ENCODE measurements around the gene AMACR. TPM values are rescaled to one million over a fixed set of nuclear protein-coding genes. Genes with fewer than 3 reads are reported as not detected.
"Not testable (repeated sequence)": the region's sequence is repeated elsewhere in the genome, so short reads cannot be mapped to it uniquely, and the experiment has no call there.

Gene AMACR
- polyA plus RNA-seq, 4 donors: 86.9 to 113 (median 90.0) TPM

DNA sequence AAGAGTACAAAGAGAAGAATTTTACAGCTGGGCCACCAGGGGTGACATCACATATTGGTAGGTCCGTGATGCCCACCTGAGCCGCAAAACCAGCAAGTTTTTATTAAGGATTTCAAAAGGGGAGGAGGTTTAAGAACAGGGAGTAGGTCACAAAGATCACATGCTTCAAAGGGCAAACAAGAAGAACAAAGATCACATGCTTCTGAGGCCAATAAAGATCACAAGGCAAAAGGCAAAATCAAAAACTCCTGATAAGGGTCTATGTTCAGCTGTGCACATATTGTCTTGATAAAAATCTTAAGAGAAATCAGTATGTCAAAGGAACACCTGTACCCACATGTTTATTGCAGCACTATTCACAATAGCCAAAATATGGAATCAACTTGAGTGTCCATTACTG lies 2.3 kb upstream of the AMACR start:
- not testable (repeated sequence) for DNase-seq (ENCODE audit: low read depth in 4 of 4, low spot score in 3 of 4)

DNA sequence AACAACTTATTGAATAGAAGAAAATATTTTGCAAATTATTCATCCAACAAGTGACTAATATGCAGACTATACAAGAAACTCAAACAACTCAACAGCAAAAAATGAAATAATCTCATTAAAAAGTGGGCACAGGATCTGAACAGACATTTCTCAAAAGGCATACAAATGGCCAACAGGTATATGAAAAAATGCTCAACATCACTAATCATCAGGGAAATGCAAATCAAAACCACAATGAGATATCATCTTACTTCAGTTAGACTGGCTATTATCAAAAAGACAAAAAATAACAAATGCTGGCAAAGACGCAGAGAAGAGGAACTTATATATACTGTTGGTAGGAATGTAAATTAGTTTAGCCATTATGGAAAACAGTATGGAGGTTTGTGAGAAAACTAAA lies 1.8 kb upstream of the AMACR start:
- no peak for DNase-seq (ENCODE audit: low read depth in 4 of 4, low spot score in 3 of 4)

DNA sequence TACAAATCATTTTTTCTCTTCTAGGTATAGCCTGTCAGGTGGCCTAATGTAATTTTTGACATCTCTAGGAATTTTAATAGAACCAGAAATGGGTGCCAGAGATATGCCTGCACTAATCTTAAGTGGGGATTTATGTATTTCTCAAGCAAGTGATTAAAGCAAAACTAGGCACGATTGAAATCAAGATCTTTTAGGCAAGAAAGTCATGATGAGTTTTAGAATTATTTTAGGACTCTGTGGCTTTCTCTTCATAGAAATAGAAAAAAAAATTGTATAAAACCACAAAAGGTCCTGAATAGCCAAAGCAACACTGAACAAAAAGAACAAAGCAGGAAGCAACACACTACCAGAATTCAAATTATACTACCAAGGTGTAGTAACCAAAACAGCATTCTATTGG lies 952 bp upstream of the AMACR start:
- no peak for DNase-seq (ENCODE audit: low read depth in 4 of 4, low spot score in 3 of 4)

DNA sequence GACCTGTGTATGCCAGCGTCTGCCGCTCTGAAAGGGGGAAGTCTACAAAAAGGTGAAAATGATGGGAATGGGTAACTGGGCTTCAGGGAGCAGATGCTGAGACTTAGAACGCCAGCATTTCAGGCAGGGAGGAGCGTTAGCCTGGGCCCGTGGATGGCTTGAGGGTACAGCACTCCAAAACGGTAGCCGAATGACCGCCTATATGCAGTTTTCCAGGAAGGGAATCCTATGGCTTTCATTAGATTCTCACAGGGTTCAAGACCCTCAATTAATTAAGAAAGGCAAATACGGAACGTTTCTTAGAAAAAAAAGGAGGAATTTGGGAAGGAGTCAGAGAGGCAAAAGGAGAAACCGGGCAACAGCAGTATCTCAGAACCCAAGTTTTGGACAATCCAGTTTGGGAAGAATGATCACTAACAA lies 639 bp downstream of the AMACR start:
- no peak for DNase-seq (ENCODE audit: low read depth in 4 of 4, low spot score in 3 of 4)

DNA sequence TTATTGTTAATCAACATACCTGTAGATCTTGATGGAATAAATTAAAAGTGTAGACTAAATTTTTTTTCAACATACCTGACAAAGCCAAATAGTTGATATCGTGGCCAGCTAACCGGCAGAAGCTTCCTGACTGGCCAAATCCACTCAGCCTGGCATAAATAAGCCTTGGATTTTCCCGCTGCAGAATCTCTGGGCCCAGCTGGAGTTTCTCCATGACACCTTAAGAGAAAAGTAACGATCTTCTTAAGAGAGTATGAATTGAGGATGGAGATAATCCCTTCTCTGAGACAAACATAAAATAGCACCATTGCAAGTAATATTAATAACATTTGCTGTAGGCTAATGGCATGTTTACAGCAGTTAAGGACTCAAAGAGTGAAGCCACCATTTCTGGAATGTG lies 2.2 kb downstream of the AMACR start:
- DNase-seq (ENCODE audit: low read depth in 4 of 4, low spot score in 3 of 4): no peak

DNA sequence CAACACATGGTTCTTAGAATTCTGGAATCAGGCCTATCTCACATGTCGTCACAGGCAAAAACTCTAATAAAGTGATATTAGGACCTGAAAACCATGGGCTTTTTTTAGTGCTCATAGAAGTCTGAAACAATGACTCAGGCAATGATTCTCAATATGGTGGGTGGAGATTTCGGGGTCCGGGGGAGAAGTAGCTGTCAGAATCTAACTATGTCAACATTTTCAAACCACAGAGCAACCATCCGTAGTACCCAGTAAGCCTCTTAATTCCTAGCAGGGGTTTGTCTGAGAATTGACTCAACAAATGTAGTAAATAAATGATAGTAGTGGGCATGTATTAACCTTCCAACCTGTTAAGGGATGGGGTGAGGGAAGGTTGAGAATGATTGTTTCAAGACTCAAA lies 2.6 kb downstream of the AMACR start:
- no peak for DNase-seq (ENCODE audit: low read depth in 4 of 4, low spot score in 3 of 4)

DNA sequence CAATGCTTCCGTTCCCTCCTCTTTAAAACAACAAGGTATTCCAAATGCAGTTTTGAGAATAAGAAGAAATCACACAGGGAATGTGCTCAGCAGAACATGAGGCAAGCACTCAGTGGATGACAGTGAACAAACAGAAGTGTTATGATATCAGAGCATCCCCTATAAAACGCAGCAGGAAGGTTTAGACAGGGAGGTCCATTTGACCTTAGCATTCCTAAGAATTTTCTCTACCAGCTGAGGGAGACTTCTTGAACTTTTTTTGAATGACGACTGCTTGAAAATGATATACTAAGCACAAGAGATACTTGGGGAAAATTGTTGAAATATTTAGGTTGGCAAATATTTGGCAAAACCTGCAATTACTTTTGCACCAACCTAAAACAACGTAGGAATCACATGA lies 3.9 kb downstream of the AMACR start:
- DNase-seq (ENCODE audit: low read depth in 4 of 4, low spot score in 3 of 4): no peak

DNA sequence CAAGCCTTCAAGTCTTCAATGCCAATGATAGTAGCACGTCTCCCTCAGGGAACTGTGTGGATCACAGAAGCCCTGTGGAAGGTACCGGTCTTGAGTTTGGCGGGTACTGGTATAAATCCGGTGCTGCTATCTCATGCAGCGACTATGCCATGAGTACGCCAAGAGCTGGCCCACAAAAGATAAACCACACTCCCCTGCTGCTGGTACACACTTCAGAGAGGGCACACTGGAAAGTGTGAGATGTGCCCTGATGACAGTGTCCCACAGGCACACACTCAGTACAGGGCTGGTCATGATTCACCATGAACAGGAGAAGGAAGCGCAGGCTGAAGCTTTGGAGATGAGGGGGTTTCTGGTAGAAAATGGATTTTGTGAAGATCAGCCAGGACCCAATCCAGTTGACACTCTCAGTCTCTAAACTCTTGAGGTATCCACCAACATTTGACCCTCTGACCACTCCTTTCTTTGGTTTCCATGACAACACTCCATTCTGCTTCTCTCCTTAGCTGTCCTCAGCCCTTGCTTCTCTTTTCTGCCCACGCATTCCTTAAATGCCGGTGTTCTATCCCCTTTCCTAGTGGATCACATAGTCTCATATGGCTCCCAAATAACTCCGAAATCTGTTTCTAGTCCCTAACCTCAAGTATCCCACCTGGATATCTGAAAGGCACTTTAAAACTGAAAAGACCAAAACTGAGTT lies 5.1 kb downstream of the AMACR start:
- no peak for DNase-seq (ENCODE audit: low read depth in 4 of 4, low spot score in 3 of 4)

DNA sequence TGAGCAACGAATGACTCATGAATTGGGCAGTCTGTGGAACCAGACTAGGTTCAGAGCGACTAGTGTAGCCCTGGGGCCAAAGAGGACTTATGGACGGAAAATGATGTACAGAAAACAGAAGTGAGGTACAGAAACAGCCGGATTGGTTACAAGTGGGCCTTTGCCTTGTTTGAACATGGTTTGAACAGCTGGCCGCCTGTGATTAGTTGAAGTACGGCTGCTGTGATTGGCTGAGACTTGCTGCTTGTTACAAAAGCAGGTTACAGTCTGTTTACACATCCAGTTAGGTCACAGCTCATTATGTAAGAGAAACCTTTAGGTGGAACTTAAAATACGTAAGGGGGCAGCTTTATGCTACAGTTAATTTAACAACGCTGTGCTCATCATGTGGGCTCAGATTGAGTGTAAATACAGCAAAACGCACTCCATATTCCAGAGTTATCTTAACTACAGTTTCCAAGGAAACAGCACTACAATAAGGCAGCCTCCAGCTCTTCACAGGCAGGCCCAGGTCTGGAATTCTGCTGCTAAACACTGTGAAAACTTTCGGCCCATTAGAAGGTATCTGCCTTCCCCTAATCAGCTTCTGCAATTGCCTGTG lies 6.5 kb downstream of the AMACR start:
- no peak for DNase-seq (ENCODE audit: low read depth in 4 of 4, low spot score in 3 of 4)

DNA sequence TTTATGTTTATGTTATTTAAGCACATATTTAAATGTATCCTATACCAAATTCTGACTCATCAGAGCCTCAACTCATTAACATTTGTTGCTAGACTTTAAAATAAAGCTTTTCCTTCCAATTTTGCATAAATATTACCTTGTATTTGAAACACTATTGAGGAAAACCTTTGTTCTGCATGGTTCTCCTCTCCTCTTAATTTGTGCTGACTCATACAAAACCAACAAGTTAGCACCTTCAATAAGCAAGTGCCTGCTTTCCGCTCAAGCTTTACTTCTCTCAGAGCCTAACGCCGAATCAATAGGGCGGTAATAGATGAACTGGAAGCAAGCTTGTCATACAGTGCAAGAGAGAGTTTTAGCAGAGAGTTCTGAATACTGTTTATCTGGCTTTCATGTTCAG lies 7.9 kb downstream of the AMACR start:
- DNase-seq (ENCODE audit: low read depth in 4 of 4, low spot score in 3 of 4): no peak

DNA sequence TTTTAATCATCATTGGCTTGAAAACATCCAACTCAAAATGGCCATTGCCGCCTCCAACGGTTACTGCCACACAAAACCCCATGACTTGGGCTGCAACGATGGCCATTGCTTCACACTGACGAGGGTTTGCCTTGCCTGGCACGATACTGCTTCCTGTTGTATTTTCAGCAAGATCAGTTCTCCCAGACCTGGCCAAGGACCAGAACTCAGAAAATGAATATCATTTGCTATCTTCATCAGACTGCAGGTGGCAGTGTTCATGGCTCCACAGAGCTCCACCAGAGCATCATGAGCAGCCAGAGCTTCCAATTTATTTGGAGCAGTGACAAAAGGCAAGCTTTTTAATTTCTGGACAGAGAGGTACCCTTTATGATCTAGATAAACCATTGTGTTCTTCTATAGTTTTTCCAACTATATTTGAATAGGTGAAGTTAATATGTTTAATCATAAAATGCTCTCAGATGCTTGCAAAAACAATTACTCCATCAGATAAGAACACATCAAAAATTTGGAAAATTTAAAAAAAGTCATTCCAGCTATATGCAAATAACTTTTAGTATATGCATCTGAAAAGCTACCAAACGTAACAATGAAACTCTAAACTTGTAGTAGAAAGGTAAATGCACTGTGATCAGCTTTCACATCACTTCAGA lies 10.4 kb downstream of the AMACR start:
- no peak for DNase-seq (ENCODE audit: low read depth in 4 of 4, low spot score in 3 of 4)

DNA sequence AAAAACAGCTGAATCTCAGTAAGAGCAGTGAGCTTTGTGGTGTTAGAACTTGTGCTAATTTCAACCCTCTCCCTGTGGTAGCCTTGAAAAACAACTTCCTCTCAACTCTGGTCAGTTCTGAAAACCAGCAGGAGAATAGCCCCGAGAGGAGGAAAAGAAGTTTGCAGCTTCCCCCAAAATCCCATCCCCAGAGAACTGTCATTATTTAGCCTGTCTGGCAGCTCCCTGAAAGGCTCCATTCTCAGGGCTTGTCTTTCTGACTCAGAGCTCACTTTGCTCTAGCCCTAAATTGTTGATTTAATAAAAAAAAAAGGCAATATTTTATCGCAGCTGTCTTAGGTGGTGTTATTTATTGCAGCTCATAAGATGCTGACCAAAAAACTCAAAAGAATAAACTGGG lies 12.0 kb downstream of the AMACR start:
- no peak for DNase-seq (ENCODE audit: low read depth in 4 of 4, low spot score in 3 of 4)

DNA sequence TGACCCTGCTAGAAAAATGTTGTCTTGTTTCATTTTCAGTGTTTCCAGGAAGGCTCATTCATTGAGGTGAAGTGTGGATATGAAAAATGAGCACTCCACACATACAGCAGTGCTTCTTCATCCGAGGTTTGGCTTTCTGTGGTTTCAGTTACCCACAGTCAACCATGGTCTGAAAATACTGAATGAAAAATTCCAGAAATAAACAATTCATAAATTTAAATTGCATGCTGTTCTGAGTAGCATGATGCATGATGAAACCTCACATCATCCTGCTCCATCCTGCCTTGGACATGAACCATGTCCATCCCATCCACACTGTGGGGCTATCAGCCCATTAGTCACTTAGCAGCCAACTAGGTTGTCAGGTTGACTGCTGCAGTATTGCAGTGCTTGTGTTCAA lies 13.0 kb downstream of the AMACR start:
- DNase-seq (ENCODE audit: low read depth in 4 of 4, low spot score in 3 of 4): no peak

DNA sequence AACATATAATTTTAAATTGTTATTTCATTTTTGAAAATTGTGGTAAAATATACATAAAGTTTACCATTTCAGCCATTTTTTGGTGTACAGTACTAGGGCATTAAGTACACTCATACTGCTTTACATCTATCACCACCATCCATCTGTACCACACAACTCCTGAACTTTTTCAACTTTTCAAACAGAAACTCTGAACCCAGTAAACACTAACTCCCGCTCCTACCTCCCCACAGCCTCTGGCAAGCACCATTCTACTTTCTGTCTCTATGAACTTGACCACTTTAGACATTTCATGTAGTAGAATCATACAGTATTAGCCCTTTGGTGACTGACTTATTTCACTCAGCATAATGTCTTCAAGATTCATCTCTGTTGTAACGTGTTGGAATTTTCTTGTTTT lies 15.0 kb downstream of the AMACR start:
- DNase-seq (ENCODE audit: low read depth in 4 of 4, low spot score in 3 of 4): no peak

DNA sequence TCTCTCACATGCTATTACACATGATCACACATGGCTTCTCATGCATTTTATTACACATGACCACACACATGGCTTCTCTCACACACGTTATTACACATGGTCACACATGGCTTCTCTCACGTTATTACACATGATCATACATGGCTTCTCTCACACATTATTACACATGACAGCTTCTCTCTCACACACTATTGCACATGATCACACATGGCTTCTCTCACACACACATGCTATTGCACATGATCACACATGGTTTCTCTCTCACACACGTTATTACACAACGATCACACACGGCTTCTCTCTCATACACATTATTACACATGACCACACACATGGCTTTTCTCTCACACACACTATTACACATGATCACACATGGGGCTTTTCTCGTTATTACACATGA lies 22.4 kb downstream of the AMACR start:
- no peak for DNase-seq (ENCODE audit: low read depth in 4 of 4, low spot score in 3 of 4)

DNA sequence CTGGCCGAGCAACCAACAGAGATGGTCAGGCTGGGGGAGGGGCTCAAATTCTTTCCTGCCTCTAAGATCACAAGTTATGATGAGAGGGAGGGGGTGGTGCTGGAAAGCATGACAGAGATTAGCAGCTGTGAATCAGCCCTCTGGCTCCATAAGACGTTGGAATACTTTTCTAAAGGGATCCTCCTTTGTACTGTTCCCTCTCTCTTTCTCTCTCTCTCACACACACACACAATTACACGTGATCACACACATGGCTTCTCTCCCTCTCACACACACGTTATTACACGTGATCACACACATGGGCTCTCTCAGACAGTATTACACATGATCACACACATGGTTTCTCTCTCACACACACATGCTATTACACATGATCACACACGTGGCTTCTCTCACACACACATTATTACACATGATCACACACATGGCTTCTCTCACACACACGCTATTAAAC lies 23.2 kb downstream of the AMACR start, which contains the start of gene SLC45A2:
Gene SLC45A2 (minus strand): TSS at position 23 of the 454 bp plus-strand sequence. CDS start 110 bp downstream, outside the sequence.
- no peak for DNase-seq (ENCODE audit: low read depth in 4 of 4, low spot score in 3 of 4)

DNA sequence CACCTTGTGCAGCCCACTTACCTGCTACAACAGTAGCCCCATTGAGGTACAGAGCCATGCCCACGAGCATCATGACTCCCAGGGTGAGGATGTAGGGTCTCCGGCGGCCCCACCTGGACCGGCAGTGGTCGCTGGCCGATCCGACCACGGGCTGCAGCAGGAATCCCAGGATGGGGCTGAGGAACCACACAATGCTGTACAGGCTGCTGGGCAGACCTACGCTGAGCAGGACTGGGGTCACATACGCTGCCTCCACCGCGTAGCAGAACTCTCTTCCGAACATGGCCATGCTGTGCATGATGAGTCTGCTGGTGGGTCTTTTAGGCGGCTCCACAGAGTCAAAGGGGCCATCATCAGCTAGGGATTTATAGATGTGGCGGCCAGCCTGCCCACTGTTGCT lies 23.7 kb downstream of the AMACR start:
- no peak for DNase-seq (ENCODE audit: low read depth in 4 of 4, low spot score in 3 of 4)

DNA sequence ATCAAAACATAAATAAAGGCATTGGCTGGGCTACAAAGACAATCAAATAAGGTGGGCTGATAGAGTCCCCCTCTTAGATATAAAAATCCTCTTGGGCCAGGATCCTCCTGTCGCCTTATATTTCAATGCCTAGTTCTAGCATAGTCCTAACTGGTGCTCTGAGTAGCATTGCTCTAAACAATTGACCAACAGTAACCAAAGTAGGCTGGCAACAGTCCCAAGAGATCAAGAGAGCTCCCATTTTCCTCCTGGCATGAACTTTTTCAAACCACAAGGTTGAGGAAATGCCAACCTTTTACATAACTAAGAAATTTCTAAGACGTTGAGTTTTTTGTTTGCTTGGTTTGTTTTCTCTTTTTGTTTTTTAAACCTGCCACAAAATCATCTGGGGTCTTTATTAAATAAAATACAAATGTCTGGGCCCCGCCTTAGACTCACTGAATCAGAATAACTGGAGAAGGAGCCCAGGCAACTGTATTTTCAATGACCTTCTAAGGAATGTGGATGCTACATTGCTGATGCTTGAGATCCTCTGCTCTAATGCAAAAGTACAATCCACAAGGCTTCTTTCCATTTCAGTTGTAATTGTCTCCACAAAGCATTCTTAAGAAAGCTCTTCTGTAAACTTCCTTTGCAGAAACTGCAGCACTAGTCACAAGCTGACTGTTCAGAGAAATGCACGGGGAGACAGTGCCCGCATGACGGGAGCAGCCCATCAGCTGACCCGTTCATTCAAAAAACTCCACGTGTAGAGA lies 26.3 kb downstream of the AMACR start:
- DNase-seq (ENCODE audit: low read depth in 4 of 4, low spot score in 3 of 4): no peak

DNA sequence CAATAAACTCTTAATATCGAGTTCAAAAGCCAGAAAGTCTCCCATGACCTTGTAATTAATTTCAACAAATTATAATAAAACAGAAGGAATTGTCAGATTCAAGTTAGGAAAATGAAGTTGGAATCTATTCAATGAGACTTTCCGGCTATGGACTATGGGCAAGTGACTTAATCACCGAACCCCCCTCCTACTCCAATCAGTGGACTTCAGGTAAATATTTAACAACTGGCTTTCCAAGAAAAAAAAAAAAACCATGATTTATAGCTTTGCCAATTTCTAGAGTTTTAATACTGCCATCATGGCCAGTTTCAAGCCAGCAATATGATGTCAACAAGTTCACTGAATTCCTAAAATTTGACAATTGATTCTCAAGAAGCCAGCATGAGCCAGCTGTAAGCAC lies 27.8 kb downstream of the AMACR start:
- no peak for DNase-seq (ENCODE audit: low read depth in 4 of 4, low spot score in 3 of 4)

DNA sequence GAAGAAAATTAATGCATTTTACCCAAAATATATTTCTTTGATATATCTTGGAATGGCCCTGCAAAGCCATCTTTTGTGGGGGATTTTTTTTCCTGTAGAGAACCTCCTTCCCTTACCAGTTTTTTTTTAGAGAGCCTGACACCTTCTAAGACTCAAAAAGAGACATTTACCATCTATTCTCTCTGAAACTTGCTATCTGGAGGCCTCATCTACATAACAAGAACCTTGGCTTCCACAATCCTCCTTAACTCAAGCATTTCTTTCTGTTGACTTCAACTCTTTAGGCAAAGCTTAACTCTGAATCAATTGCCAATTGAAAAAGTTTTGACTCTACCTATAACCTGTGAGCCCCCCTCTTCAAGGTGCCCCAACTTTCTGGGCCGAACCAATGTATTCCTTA lies 29.5 kb downstream of the AMACR start:
- DNase-seq (ENCODE audit: low read depth in 4 of 4, low spot score in 3 of 4): no peak

DNA sequence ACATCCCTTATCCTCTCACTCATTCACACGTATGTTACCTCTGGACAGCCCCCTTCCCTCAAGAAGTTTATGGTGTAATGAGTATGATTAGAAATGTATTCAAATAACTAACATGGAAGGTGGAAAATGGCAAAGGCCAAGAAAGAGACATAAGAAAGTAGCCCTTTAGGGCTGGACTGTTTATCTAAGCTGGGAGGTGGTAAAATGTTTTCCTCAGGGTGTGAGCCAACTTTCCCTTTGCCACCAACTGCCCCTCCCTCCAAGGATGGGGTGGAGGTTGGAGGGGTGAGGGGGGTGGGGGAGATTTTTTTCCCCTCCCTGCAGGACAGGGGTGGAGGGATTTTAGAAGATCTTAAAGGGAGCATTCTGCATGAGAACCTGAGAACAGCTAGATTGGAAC lies 31.5 kb downstream of the AMACR start:
- DNase-seq (ENCODE audit: low read depth in 4 of 4, low spot score in 3 of 4): no peak

Data from right renal pelvis (tissue), 4 donors.